BLaER1 (cell line): ENCODE data around the gene IL10.
A peak's percentile ranks its signal among the peaks of the same experiment; 100 is the strongest.
"Not testable (repeated sequence)": the region's sequence is repeated elsewhere in the genome, so short reads cannot be mapped to it uniquely, and the experiment has no call there.

Experiments
- H3K27ac ChIP-seq: shearing (Covaris generic); formaldehyde crosslinking; 2 replicates; pipeline ENCODE4 v1.8.1; 2022
- H3K27me3 ChIP-seq: shearing (Covaris generic); formaldehyde crosslinking; 2 replicates; pipeline ENCODE4 v1.8.1; 2022
- H3K36me3 ChIP-seq: shearing (Covaris generic); formaldehyde crosslinking; 2 replicates; pipeline ENCODE4 v1.8.1; 2022
- H3K4me1 ChIP-seq: shearing (Covaris generic); formaldehyde crosslinking; 2 replicates; pipeline ENCODE4 v1.8.1; 2022
- H3K4me2 ChIP-seq: shearing (Covaris generic); formaldehyde crosslinking; 2 replicates; pipeline ENCODE4 v1.8.1; 2022
- H3K4me3 ChIP-seq: shearing (Covaris generic); formaldehyde crosslinking; 2 replicates; pipeline ENCODE4 v1.8.1; 2022
- H3K9ac ChIP-seq: shearing (Covaris generic); formaldehyde crosslinking; 2 replicates; pipeline ENCODE4 v1.8.1; 2022
- H3K9me3 ChIP-seq: shearing (Covaris generic); formaldehyde crosslinking; 2 replicates; pipeline ENCODE4 v1.8.1; 2022
- H4K20me1 ChIP-seq: shearing (Covaris generic); formaldehyde crosslinking; 2 replicates; pipeline ENCODE4 v1.8.1; 2022
- Cebpa-rat ChIP-seq: shearing (Covaris generic); IDR thresholded peaks from 2 replicates; pipeline ENCODE4 v1.8.1; 2022

Gene IL10

DNA sequence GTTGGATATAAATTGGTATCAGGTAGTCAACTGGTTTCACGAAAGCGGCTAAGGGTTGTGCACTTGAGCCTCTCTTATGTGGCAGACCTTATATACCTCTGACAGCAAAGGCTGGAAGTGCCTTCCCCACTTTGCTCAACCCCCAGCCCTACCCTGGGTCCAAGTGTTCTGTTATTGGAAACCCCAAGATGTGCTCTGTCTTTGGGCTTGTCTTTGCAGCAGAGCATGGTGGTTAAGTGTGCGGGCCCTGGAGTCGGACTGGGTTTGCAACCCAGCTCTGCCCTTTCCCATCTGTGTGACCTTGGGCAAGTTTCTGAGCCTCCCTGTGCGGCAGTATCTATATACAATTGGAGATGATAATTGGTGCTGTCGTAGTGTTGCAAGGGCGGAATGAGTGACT is 11.2 kb upstream of the IL10 start:
- Histone ChIP-seq H3K36me3 (no peaks in the 10 kb centered on the region), H3K4me3 (no peak overlapping the region), H3K4me2 (peak overlapping the region; percentile 85), H4K20me1 (no peaks in the 10 kb centered on the region), H3K9ac (no peak overlapping the region), H3K9me3 (no peaks in the 10 kb centered on the region), H3K4me1 (peaks cover 52% of the 10 kb centered on the region), H3K27me3 (no peaks in the 10 kb centered on the region), H3K27ac (no peak overlapping the region)
- no peak for TF ChIP-seq Cebpa-rat

DNA sequence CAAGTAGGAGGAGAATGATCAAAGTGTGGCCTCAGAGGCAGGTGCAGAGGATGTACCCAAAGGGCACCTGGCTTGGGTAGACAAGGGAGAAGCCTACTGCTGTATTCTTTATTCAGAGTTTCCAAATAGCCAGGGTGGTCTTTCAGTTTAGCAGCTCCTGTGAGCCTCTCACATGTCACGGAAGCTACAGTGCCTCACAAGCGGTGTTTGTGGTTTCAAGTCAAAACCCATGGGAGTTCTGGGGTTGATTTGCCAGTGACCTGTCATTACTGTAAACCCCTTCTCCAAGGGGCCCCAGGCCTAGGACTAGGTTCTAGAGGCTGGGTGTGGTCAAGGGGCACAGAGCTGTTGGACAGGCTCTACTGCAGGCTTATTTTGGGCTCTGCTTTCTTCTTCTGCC is 10.2 kb upstream of the IL10 start:
- Histone ChIP-seq H4K20me1 (no peaks in the 10 kb centered on the region), H3K27ac (no peak overlapping the region), H3K4me1 (peaks cover 52% of the 10 kb centered on the region), H3K9ac (no peak overlapping the region), H3K36me3 (no peaks in the 10 kb centered on the region), H3K4me2 (peak overlapping the region; percentile 85), H3K4me3 (peak overlapping the region; percentile 27; the same call in 1 of the 2 replicates), H3K9me3 (no peaks in the 10 kb centered on the region), H3K27me3 (no peaks in the 10 kb centered on the region)
- TF ChIP-seq Cebpa-rat: no peak

DNA sequence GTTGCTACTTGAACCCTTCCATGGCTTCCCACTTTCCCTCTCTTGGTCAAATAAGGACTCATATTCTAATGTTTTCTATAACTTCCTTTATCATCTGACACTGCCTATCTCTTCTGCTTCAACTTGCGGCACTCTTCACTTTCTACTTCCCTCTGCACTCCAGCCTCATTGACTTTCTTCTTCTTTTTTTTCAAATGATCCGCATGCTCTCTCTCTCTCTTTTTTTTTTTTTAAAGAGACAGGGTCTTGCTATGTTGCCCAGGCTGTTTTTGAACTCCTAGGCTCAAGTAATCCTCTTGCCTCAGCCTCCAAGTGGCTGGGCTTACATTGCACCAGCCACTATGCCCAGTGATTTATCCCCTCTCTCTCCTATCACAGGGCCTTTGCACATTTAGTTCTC is 7.3 kb upstream of the IL10 start:
- H3K9me3 ChIP-seq: no peaks in the 10 kb centered on the region
- H3K4me2 ChIP-seq: no peak overlapping the region; the same call in 1 of the 2 replicates
- no peaks in the 10 kb centered on the region for H4K20me1 ChIP-seq
- H3K4me3 ChIP-seq: no peak overlapping the region
- H3K27me3 ChIP-seq: no peaks in the 10 kb centered on the region
- no peak for TF ChIP-seq Cebpa-rat
- no peak overlapping the region for H3K9ac ChIP-seq
- H3K36me3 ChIP-seq: no peaks in the 10 kb centered on the region
- peaks cover 35% of the 10 kb centered on the region for H3K4me1 ChIP-seq
- H3K27ac ChIP-seq: no peak overlapping the region

DNA sequence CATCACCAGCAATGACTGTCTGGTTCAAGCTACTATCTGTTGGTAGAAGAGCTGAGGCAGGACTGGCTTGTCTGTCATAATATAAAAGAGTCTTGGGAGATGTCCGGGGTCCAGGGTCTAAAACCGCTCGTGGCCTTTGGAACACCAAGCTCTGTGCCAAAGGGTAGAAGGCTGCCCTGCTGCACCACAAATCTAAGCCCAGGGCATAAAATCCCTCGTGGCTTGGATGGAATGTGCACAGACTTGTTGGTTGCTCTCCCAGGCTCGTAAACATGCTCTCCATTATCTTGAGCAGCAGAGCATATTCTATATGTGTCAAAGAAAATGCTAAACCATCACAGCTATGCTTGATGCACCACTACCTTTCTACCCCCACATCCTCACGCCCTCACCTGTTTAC is 6.6 kb upstream of the IL10 start:
- not testable (repeated sequence) for H3K4me3 ChIP-seq, H3K27ac ChIP-seq, H3K9ac ChIP-seq, H4K20me1 ChIP-seq, H3K36me3 ChIP-seq, H3K9me3 ChIP-seq, H3K4me2 ChIP-seq, H3K27me3 ChIP-seq
- H3K4me1 ChIP-seq: peaks cover 35% of the 10 kb centered on the region

DNA sequence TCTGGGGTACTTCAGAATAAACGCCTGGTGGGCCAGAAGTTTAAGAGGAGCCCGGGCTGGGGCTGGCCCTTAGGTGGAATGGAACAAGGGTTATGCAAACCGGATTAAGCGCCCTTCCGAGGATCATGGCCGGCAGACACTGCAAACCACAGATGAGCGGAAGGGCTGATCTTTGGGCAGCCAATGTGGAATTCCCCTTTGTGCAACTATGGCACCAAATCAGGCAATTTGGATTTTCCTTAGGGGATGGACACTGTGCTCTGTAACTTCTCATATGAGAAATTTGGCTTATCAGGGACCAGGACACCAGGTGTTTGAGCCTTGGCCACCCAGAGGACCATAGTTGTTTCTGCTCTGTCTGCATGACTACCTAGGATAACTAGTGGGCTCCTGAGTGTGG is 5.7 kb upstream of the IL10 start:
- peaks cover 30% of the 10 kb centered on the region for H3K4me1 ChIP-seq
- H3K36me3 ChIP-seq: no peaks in the 10 kb centered on the region
- no peak overlapping the region for H3K9ac ChIP-seq
- no peaks in the 10 kb centered on the region for H3K27me3 ChIP-seq
- H3K4me2 ChIP-seq: no peak overlapping the region
- TF ChIP-seq Cebpa-rat: no peak
- no peaks in the 10 kb centered on the region for H3K9me3 ChIP-seq
- H4K20me1 ChIP-seq: no peaks in the 10 kb centered on the region
- no peak overlapping the region for H3K4me3 ChIP-seq
- no peak overlapping the region for H3K27ac ChIP-seq

DNA sequence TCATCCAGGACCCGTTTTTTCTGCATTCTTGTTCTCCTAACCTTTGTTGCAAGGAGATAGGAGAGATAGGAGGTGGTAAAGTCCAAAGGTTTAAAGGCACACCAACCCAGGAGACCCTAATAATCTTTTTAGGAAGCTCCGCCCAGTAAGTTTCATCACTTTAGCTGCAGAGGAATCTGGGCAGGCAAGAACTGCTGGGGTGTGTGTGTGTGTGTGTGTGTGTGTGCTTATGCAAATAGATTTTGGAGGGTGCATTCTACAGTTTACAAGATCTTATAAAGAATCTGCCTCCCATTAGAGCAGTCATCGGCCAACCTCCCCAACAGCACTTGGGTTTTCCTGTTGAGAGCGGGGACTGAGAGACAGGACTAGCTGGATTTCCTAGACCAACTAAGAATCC is 3.9 kb upstream of the IL10 start:
- Histone ChIP-seq H3K9ac (no peak overlapping the region), H3K4me2 (no peak overlapping the region), H3K27ac (no peak overlapping the region), H4K20me1 (no peaks in the 10 kb centered on the region), H3K36me3 (no peaks in the 10 kb centered on the region), H3K27me3 (no peaks in the 10 kb centered on the region), H3K4me3 (no peak overlapping the region), H3K4me1 (peaks cover 33% of the 10 kb centered on the region), H3K9me3 (no peaks in the 10 kb centered on the region)
- no peak for TF ChIP-seq Cebpa-rat

DNA sequence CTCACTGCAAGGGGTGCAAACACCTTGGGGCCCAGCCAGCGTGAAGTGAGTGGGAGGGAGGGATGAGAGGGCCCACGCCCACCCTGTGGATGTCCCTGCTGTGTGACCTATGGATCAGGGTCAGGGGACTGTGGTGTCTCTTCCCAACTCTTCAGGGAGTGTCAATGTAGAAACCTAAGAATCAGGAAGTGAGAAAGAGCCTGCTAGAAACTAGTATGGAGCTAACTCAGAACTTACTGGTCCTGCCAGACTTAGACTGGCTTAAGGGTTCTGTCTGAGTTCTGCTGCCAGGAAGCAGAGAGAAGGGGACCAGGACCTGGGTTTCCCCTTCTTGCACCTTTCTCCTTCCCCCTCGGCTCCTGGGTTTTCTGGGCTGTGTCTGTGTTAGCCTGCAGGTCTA is 1.8 kb upstream of the IL10 start:
- no peak overlapping the region for H3K4me3 ChIP-seq
- H3K4me1 ChIP-seq: peaks cover 50% of the 10 kb centered on the region
- H3K27me3 ChIP-seq: no peaks in the 10 kb centered on the region; the same call in 1 of the 2 replicates
- no peak for TF ChIP-seq Cebpa-rat
- H4K20me1 ChIP-seq: no peaks in the 10 kb centered on the region
- peak overlapping the region; percentile 11; the same call in 1 of the 2 replicates for H3K4me2 ChIP-seq
- no peaks in the 10 kb centered on the region for H3K36me3 ChIP-seq
- H3K9ac ChIP-seq: no peak overlapping the region
- no peak overlapping the region for H3K27ac ChIP-seq
- H3K9me3 ChIP-seq: no peaks in the 10 kb centered on the region

DNA sequence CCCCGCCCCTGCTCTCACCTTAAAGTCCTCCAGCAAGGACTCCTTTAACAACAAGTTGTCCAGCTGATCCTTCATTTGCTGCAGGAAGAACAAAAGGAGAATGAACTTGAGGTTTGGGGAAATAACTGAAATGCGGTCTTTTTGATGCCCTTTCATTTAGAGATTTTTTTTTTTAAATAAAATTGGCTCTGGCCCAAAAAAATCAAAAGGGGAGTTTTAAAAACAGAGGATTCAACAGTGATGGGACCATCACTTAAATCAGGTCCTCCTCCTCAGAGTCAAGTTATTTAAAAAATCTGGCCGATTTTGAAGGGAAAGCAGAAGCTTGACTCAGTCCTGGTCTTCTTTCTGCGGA is 979 bp downstream of the IL10 start:
- no peak overlapping the region for H3K27ac ChIP-seq
- peaks cover 67% of the 10 kb centered on the region for H3K4me1 ChIP-seq
- H4K20me1 ChIP-seq: no peaks in the 10 kb centered on the region
- no peak overlapping the region for H3K9ac ChIP-seq
- H3K27me3 ChIP-seq: no peaks in the 10 kb centered on the region; the same call in 1 of the 2 replicates
- H3K4me3 ChIP-seq: no peak overlapping the region
- H3K4me2 ChIP-seq: peak overlapping the region; percentile 58
- no peaks in the 10 kb centered on the region for H3K36me3 ChIP-seq
- no peak for TF ChIP-seq Cebpa-rat
- no peaks in the 10 kb centered on the region for H3K9me3 ChIP-seq

DNA sequence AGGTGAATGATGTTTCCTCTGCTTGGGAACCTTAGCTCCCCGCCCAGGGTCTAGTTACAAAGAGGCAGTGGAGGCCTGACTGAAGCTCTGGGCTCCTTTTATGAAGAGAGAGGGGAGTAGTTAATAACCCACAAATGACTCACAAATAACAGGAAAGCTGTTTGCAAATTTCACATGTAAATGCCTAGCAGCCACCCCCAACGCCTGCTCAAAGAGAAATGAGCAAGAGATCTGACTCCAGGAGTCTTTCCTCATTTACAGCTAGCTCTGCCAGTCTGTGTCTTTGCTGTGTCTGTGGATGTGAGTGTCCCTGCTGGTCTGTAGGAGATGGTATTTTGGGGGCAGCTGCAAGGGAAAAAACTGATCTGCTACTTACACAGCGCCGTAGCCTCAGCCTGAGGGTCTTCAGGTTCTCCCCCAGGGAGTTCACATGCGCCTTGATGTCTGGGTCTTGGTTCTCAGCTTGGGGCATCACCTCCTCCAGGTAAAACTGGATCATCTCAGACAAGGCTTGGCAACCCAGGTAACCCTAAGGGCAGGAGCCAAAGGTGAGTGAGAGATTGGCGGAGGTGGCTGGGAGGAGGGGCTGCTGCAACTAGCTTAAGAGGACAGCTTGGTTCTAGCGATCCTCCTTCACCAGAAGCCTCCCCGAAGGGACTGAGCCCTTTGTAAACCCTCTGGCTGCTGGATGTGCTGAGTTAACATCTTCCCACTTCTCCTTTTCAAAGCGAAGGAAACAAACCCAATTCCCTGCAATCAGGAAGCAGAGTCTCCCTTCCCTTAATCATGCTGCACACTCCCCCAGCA is 1.6 kb downstream of the IL10 start, which contains the start of gene IL19:
IL19 (plus strand) TSS at position 243 of the 807 bp plus-strand sequence. CDS start 65,890 bp downstream, outside the sequence.
- H3K9ac ChIP-seq: no peak within 1 kb of the TSS
- no peaks in the 10 kb centered on the region for H3K9me3 ChIP-seq
- peak within 1 kb of the TSS; percentile 58 for H3K4me2 ChIP-seq
- H3K36me3 ChIP-seq: no peaks in the 10 kb centered on the region
- H3K27ac ChIP-seq: no peak within 1 kb of the TSS
- no peak within 1 kb of the TSS for H3K4me3 ChIP-seq
- H3K4me1 ChIP-seq: peaks cover 72% of the 10 kb centered on the region
- no peak for TF ChIP-seq Cebpa-rat
- no peaks in the 10 kb centered on the region; the same call in 1 of the 2 replicates for H3K27me3 ChIP-seq
- no peaks in the 10 kb centered on the region for H4K20me1 ChIP-seq

DNA sequence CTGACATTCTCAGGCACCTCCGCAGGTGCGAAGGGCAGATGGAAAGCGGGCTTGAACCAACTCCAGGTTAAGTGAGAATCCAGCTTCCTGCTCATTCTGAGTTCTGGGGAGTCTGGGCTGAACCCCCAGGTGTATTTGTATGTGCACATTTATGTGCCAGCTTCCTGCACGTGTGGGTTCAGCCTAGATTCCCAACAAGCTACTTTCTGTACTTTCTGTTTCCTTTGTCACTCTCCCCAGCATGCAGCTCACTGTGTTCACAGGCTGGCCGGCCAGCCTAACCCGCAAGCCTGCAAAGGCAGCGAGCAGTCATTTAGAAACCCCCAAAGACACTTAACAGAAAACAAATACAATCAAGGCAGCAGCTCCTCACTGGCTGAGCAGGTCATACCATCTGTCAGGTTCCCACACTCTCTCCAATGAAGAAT is 3.0 kb downstream of the IL10 start:
- Histone ChIP-seq H3K4me3 (no peak overlapping the region), H3K4me1 (peaks cover 69% of the 10 kb centered on the region), H3K4me2 (peak overlapping the region; percentile 58), H3K27me3 (no peaks in the 10 kb centered on the region; the same call in 1 of the 2 replicates), H3K36me3 (no peaks in the 10 kb centered on the region), H3K9me3 (no peaks in the 10 kb centered on the region), H3K9ac (no peak overlapping the region), H4K20me1 (no peaks in the 10 kb centered on the region), H3K27ac (no peak overlapping the region)
- TF ChIP-seq Cebpa-rat: no peak
